Measurements from ENCODE around the gene PCDH7.

Gene PCDH7

DNA sequence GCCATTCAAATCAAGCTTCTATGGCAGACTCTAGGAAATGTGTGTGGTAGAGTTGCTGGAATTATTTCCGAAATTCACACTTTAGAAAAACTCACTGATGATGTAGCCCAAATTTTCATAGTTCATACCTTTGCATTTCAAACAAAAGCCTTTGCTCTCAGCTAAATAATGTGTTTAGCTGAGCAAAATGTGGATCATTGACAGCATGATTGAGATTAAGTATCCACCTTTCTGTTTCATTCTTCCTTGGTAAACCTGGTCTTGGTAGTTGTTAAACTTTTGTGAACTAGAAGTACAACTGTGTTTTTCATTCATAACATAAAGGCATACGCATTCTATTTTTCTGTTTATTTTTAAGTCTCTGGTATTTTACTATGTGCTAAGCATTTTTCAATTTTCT lies 7.2 kb downstream of the PCDH7 start:
- no peak for DNase-seq (ENCODE audit: low spot score)

DNA sequence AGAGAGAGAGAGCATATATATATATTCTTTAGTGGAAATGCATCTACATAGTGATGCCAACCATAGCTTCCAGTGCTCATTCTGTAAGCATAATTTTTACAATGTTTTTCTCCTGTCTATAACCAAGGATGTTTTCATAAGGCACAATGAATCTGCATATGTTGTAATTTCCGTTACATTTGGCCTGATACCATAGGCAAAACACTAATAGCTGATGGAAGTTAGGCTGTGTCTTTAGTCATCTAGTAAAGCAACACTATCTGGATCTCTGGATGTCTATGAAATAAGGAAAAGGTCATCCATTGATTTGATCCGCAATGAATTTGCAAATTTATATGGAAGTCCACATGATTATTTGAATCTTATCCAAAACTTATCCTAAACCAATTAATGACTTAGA lies 8.1 kb downstream of the PCDH7 start:
- no peak for DNase-seq (ENCODE audit: low spot score)

DNA sequence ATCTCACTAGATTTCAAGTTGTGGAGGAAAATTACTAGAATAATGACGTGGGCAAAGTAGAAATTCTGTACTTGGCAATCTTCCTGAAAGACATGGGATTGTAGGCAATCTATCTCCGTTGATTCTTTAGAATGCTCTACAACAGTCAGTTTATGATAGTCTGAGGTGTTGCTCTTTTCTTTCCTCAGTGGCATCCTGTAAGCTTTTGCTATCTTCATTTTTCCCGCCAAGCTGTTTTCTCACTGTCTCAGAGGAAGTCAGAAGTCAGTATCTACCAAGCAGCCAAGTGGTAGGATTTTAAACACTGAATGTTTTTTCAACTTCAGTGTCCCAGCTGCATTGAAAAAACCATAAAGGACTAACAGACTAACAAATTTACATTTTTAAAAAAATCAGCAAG lies 23.7 kb downstream of the PCDH7 start:
- DNase-seq (ENCODE audit: low spot score): no peak

DNA sequence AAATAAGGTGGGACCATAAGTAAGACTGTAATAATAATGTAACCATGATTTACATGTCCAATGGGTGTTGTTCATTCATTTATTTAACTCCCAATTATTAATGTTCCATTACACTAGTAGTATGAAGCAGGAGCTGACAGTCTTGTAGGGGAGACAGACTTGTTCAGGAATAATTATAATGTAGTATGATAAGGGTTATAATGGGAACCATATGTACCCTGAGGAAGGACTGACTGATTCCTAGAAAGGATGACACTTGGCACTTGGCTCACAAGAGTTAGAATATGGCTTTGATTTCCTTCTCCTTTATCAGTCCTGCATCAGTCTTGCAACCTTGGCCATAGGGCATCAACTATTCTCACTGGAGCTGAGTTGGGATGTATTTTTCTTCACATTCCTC lies 24.2 kb downstream of the PCDH7 start:
- DNase-seq (ENCODE audit: low spot score): no peak

DNA sequence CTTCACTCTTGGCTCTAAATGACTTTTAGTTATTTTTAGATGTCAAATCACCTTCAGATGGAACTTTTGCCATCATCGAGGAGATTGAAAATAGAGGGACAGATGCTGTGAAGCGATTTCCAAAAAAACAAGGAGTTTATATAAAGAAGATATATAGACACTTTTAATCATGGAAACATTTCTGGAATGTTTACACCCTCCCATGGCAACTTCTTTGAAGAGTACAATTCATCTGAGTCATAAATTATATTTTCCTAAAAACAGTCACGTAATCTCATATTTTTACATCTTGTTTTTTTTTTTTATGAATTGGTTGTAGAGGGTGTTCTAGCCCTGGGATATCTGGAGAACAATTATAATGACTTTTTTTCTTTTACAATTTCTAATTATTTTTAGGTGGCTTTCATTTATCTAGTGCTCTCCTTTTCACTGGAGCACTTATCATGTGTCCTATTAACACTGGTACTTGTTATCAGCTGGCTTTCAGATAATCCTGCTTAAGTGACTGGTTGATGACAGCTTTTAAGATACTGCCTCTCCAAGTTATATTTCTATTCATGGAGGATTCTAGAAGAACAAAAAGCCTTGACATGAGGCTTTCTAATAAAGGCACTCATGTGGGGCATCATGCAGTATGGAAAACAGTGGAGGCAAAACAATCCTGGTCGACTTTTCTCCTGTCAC lies 24.9 kb downstream of the PCDH7 start:
- no peak for DNase-seq (ENCODE audit: low spot score)

DNA sequence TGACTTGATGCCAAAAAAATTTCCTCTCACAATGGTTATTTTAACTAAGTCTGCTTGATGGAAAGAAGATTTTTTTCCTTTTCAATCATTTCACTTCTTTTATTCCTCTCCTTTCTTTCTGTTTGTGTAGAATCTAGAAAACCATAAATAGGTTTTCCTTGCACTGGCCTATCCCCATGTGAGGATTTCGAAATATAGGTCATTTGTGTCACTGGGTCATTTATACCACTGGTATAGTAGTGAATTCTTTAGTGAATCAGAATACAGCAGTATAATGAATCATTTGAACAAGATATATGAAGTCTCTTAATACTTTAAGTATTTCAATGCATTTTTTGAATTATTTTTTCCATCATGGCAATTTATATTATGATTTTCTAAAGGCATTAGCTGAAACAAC lies 26.6 kb downstream of the PCDH7 start:
- no peak for DNase-seq (ENCODE audit: low spot score)

DNA sequence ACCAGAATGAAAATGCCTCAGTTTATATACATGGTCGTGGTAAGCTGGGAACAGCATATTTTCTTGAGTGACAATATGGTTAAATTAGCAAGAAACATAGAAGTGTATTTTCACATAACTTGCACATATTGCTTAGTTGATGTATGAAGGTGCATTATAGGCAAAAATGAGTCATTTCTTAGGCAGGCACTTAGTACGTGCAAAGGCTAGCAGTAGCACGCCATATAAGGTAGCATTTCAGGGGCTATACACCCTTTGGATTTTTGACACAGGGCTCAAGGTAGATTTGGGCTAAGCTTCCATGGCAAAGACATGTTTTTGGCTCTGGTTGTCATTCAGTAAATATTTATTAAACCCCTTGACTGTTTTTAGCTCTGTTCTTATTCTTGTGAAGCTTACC lies 33.1 kb downstream of the PCDH7 start:
- DNase-seq (ENCODE audit: low spot score): no peak

DNA sequence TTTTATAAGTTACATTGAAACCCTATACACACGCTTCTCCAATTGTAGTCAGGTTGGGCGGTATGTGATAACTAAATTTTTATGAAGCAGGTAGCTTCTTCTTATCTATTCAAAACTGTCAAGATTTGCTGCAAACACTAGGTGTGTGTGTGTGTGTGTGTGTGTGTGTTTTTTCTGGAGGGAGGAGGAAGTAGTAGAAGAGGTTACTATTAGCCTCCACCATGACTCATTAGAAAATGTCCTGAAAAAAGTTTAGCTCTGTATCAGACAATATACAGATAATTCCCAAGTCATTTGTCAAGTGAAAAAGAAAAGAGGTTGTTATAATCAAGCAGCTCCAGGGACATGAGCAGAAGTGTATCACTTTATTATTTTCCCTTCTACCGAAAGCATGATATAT lies 33.9 kb downstream of the PCDH7 start:
- DNase-seq (ENCODE audit: low spot score): no peak

DNA sequence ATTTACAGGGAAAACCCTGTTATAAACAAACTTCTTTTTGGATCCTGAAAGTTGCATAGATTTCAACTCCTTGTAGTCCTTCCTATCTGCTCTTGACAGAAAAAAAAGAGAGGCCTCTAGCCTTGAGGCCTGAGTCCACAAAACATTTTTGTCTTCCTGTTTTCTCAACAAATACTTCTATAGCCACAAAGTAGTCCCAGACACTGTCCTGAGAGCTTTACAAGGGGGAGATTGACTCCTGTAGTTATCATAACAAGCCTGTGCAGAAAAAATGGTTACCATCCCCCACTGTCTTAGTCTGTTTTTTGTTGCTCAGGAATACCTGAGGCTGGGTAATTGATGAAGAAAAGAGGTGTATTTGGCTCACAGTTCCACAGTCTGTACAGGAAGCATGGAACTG lies 35.2 kb downstream of the PCDH7 start:
- no peak for DNase-seq (ENCODE audit: low spot score)

DNA sequence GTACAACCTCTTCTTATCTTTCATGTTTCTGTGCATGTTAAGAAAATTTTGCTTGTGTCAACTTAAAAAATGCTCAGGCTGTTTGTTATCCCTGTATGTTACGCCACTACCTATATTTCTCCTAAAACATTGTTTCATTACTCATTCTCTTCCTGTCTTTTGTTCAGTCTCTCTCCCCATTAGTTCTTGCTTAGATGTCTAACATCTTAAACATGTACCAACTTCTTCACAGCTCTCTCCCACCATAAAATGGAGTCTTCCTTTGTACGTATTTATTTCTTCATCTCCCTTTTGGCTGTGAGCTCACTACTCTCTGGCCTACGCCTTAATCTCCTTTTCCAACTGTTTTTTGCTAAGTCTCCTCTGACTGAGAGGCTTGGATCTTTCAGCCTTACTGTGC lies 36.4 kb downstream of the PCDH7 start:
- no peak for DNase-seq (ENCODE audit: low spot score)

DNA sequence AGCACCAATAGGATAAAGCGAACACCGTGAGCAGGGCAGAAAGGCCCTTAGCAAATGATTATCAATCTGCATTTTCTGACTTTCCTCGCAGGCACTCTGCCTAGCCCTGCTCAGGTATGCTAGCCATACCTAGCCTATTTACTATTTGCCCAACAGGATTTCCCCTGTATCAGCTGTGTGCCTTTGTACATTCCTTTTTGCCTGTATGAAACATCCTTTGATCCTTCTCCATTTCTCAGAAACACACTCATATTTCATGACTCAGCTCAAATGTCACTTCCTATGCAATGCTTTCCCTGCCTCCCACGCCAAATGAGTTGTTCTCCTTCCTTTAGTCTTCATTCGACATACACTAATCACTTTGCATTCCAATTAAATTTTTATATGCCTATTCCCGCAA lies 37.2 kb downstream of the PCDH7 start:
- no peak for DNase-seq (ENCODE audit: low spot score)

DNA sequence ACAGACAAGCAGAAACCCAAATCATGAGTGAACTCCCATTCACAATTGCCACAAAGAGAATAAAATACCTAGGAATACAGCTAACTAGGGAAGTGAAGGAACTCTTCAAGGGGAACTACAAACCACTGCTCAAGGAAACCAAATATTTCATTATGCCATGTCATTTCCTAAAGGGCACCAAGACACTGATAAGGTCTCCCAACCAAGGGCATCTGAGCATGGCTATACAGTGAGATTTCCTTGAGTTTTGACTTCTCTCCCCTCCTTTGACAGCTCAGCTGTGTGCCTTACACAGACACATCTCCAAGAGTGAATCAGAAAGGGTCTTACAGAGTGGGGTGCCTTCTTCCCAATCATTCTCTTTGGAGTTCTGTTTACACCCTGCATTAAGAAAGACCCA lies 40.4 kb downstream of the PCDH7 start:
- no peak for DNase-seq (ENCODE audit: low spot score)

DNA sequence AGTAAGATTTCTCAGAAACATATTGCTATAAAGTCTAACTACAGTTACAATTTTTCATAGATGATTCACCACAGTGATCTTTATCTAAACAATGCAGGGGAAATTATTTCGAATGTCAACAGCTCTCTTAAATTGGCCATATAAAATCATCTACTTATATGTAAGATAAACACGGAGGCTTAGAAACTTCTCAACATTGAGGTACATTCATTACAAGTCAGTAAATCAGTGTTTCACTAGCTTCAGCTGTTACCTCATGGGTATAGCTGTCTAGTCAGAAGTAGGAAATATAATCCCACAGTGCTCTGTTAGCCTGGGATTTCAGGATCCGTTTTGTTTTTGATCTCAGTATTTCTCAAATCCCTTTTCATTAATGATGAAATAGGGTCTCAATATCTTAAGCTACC lies 43.2 kb downstream of the PCDH7 start:
- no peak for DNase-seq (ENCODE audit: low spot score)

DNA sequence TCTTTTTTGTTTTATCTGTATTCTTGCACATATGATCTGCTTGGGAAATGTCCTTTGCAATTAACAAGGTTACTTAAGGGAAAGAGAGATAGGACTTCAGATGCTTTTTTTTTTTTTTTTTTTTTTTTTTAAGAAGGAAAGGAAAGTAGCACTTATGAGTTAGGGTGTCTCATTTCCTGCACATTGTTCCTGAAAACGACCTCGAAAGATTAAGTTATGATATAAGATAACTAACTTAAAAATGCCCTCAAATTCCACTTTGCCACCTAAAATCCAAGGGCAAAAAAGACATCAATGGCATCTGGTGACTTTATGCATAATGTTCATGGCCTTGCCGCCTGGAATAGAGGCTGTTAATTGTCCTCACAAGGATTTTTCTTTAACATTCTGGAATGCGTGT lies 44.9 kb downstream of the PCDH7 start:
- no peak for DNase-seq (ENCODE audit: low spot score)

DNA sequence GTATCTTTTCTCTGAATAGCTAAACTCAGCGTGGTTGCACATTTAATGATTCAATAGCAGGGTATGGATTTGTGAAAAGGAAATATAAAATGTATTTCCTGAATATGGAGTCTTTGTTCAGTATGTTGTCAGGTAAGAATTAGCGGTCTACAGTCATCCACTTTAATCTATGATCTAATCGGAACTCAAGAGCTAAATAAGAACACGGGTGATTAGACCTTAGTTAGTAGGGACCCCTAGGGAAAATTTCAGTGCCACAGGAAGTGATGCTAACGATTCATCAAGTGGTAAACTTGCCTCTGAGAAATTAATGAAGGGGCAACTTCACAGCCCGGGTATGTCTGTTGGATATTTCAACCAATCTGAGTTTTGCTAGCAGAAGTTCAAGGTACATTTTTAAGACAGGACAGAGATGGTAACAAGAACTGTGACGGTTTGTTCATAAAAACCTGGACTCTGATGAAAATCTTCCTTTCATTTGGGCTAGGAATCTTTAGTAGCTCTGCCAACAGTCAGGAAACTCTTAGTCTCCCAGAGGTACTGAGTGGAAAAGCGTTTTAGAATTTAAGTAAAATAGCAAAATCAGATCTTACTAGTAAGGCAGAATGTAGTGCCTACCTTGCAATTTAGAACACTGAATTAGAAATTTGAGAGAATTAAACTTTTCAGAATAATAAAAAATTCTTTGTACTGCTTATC lies 47.1 kb downstream of the PCDH7 start:
- DNase-seq (ENCODE audit: low spot score): no peak

DNA sequence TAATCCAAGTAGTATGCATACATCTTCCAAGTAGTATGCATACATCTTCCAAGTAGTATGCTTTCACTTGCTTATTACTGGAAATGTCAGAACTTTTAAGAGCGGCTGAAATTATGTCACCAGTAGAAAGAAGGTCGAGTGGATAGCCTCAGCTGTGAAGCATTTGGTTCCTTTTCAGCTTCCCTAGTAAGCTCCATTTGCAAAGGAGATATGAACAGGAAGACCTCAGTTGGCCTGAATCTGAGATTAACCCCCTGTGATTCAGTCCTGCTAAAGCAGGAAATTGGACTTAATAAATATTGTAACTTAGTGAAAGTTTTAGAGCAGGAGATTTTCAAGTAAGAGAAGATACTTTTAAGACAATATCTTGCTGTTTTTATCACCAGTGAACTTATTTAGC lies 48.1 kb downstream of the PCDH7 start:
- no peak for DNase-seq (ENCODE audit: low spot score)

DNA sequence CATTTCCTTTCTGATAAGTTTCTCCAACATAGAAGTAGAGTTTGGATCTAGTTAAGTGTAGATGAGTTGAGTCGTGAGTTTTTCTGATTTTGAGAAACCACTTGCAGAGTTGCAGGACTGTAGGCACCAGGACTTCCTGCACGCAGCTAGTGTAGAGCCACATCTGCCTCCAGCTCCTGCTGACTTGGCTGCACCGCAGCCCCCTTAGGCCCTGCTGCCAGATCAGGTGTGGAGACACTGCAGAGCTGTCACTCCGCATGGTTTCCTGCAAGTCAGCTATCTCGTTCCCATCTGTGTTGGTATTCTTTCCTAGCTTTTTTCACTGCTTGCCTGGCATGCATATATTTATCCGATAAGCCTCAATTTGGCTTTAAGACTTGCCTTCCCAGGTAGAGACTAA lies 48.9 kb downstream of the PCDH7 start:
- no peak for DNase-seq (ENCODE audit: low spot score)

DNA sequence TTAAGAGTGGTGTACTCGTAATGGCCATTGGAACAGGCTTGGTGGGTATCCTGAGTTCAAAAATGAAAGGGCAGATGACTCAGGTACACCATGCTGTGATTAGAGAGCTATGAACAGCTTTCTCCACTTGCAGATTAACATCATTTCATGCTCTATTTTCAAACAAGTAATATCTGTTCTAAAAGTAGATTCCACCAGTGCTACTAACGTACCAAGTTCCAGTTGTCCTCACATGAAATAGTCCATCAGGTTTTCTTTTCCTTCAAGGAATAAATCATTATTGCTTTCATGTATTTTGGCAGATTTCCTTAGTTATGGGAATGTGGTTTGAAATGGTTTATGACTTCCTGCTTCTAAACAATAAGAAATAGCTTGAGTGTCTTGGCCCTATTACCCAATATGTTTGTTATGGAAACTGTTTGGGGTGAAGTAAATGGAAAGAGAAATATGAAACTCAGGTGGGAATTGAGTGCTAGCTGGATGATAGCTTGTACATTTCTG lies 49.9 kb downstream of the PCDH7 start:
- DNase-seq (ENCODE audit: low spot score): no peak

DNA sequence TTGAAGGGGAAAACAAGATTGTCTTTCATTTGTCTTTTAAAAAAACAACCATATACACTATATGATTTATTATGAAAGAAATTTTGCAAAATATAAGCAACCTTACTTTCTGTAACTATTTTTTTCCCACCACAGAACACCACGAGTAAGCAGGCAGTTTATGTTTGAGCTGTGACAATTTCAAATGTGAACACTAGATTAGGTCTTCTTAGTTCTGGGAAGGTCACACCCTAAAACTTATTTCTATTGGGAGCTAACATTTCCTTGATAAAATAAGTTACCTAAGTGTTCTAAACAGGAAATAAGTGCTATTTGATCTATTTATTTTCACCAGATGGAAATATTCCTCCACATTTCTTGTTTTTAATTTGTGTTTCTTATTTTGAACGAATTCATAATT lies 50.6 kb downstream of the PCDH7 start:
- DNase-seq (ENCODE audit: low spot score): no peak

DNA sequence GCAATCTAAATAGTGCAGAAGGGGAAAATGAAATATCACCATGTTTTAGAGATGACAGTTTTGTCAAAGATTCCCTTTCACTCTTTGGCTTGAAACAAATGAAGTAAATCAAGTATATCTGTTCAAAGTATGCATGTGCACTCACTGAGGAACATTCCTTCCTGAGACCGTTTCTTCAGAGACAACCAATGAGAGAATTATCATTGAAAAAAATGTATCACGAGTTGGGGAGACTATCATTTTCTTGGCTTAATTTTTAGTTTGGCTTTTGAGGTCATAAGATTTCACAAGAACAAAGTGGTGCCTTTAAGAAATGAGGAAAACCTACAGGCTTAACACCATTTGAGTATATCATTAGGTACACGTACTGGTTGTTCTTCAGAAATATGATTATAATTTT lies 56.3 kb downstream of the PCDH7 start:
- no peak for DNase-seq (ENCODE audit: low spot score)

DNA sequence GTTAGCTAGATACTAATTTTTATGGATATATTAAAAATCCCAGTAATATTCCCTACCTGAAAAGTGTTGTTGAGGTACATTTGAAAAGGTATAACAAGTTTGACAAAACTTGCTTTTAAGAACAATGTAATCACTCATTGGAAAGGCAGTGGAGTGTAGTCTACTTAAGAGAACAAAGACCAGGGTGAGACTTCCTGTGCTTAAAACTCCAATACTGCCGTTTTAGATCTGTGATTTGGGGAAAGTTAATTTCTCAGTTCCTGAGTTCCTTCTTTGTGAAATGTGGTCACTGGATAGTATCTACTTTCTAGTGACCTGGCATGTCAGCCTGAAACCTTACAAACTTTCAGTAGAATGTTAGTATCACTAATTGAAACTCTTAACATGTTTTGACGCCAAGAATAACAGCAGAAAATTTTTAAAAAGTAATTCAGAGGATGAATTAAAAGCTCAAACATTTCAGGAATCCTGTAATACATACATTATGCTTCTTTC lies 56.8 kb downstream of the PCDH7 start:
- DNase-seq (ENCODE audit: low spot score): no peak

All from Ammon's horn (tissue), 1 donor.